Gastrocnemius medialis (tissue), 4 donors: ENCODE measurements around the gene INPP5A.
A peak's percentile ranks its signal among the peaks of the same experiment; 100 is the strongest.

Experiments
- POLR2A ChIP-seq, 2 donors: fragments of 450-650 bp; IDR thresholded peaks; one replicate each; pipeline ENCODE4 v1.6.1; 2017; ENCODE audit warnings: antibody characterized with exemption in 2 of 2, mild to moderate bottlenecking in 2 of 2, moderate library complexity in 2 of 2
- TF ChIP-seq, protein P1 (sequence below), 5 experiments: fragments of 450-650 bp in 3 of 5; fragments of 200-600 bp in 2 of 5; sonication (generic) in 2 of 5; IDR thresholded peaks in 4 of 5; conservative IDR thresholded peaks in 1 of 5; 1 replicate in 4 of 5; 2 replicates in 1 of 5; pipeline ENCODE4 v1.5.1; 2016 to 2019; ENCODE audit warnings: antibody characterized with exemption in 5 of 5, mild to moderate bottlenecking in 3 of 5, moderate library complexity in 3 of 5

DNA sequence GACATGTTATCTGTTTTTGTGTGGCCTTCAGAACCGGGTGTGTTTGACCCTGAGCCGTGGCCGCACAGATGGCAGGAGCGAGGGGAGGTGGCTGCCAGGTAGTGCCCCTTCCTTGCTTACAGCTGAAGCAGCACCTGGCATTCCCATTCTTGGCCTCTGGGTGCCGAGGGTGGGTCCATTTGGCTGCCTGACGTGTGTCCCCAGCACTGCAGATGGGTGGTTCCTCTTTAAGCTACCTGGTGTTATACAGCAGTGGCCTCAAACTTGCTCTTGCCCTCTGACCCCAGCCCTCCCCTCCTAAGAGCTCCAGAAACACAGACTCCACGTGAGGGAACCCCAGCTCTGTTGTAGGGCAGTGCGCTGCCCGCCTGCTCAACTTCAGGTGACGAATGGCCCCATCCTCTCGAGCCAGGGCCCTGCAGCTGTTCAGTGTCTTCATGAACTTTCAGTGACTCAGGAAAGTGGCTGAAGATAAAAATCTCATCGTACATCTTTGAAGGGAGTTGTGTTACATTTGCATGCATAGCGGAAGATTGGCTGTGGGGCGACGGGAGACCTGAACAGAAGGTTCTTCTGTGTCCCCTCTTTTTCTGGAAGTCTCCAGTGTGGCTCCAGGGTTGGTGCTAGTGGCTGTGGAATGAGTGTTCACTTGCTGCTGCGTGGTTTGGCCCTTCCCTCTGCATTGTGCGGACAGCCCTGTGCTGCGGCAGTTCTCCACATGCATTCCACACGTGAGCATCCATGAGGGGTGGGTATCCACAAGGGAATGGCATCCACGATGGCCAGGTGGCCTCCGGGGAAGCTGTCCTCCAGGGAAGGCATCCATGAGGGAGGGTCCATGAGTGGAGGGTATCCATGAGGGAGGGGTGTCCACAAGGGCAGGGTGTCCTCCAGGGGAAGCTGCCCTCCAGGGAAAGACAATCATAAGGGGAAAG lies 91.6 kb downstream of the INPP5A start:
- TF ChIP-seq, protein P1, sequence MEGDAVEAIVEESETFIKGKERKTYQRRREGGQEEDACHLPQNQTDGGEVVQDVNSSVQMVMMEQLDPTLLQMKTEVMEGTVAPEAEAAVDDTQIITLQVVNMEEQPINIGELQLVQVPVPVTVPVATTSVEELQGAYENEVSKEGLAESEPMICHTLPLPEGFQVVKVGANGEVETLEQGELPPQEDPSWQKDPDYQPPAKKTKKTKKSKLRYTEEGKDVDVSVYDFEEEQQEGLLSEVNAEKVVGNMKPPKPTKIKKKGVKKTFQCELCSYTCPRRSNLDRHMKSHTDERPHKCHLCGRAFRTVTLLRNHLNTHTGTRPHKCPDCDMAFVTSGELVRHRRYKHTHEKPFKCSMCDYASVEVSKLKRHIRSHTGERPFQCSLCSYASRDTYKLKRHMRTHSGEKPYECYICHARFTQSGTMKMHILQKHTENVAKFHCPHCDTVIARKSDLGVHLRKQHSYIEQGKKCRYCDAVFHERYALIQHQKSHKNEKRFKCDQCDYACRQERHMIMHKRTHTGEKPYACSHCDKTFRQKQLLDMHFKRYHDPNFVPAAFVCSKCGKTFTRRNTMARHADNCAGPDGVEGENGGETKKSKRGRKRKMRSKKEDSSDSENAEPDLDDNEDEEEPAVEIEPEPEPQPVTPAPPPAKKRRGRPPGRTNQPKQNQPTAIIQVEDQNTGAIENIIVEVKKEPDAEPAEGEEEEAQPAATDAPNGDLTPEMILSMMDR (IDR thresholded peaks at IDR 0.05 in 4 of 5, conservative IDR thresholded peaks at IDR 0.05 in 1 of 5) = peak in 1 of 5 experiments; percentile 6
- TF ChIP-seq POLR2A (IDR thresholded peaks at IDR 0.05) = peak in 1 of 2 donors; percentile 15
